LHCN-M2 (cell line): ENCODE measurements around the gene GSAP. TPM values are rescaled to one million over a fixed set of nuclear protein-coding genes. Genes with fewer than 3 reads are reported as not detected.
"Not testable (repeated sequence)": the region's sequence is repeated elsewhere in the genome, so short reads cannot be mapped to it uniquely, and the experiment has no call there.

ENCODE experiments used
- DNase-seq: peaks from one replicate; pipeline ENCODE4 v3.0.0-alpha.2; 2012; ENCODE audit warnings: low read depth
- total RNA-seq: library from RNA; depleted of rRNA; stranded (reverse); fragments of >200 nt; gene quantifications from 2 replicates; pipeline ENCODE4 v1.2.3, GENCODE V29; 2014

GSAP gene
- total RNA-seq, 1 experiment from 2014 or later: 21.6 TPM

- DNase-seq: no peak
Observed at GRCh38 chr7:77362905-77363304, 53.2 kb downstream of the GSAP start.

GRCh38 chr7:77360969-77361368 lies 55.2 kb downstream of the GSAP start:
- no peak for DNase-seq

GRCh38 chr7:77360104-77360503 lies 56.0 kb downstream of the GSAP start:
- DNase-seq: no peak

GRCh38 chr7:77359599-77359998 lies 56.5 kb downstream of the GSAP start:
- DNase-seq: no peak

GRCh38 chr7:77354914-77355313 lies 61.2 kb downstream of the GSAP start:
- no peak for DNase-seq

GRCh38 chr7:77354484-77354883 lies 61.7 kb downstream of the GSAP start:
- no peak for DNase-seq

GRCh38 chr7:77353911-77354310 lies 62.2 kb downstream of the GSAP start:
- no peak for DNase-seq

- no peak for DNase-seq
Observed at GRCh38 chr7:77353407-77353721, 62.8 kb downstream of the GSAP start.

GRCh38 chr7:77352665-77353406 lies 63.3 kb downstream of the GSAP start:
- no peak for DNase-seq

GRCh38 chr7:77351539-77352004 lies 64.6 kb downstream of the GSAP start:
- DNase-seq: no peak

- DNase-seq: peak; percentile 37
Observed at GRCh38 chr7:77349141-77349540, 67.0 kb downstream of the GSAP start.

GRCh38 chr7:77348371-77348813 lies 67.8 kb downstream of the GSAP start:
- DNase-seq: peak; percentile 98

GRCh38 chr7:77346441-77346840 lies 69.7 kb downstream of the GSAP start:
- no peak for DNase-seq

GRCh38 chr7:77345426-77345825 lies 70.7 kb downstream of the GSAP start:
- DNase-seq: not testable (repeated sequence)

GRCh38 chr7:77339726-77340125 lies 76.4 kb downstream of the GSAP start:
- no peak for DNase-seq

GRCh38 chr7:77338883-77339629 lies 77.1 kb downstream of the GSAP start:
- no peak for DNase-seq

- no peak for DNase-seq
Observed at GRCh38 chr7:77338260-77338659, 77.9 kb downstream of the GSAP start.

- DNase-seq: no peak
Observed at GRCh38 chr7:77337456-77337990, 78.6 kb downstream of the GSAP start.

- DNase-seq: no peak
Observed at GRCh38 chr7:77335581-77335980, 80.6 kb downstream of the GSAP start.

- not testable (repeated sequence) for DNase-seq
Observed at GRCh38 chr7:77334039-77334438, 82.1 kb downstream of the GSAP start.

- peak; percentile 94 for DNase-seq
Observed at GRCh38 chr7:77331938-77332695, 84.0 kb downstream of the GSAP start.
